HUES6 (cell line): ENCODE data around the gene LRRC74B.

Source experiments
- H3K27ac ChIP-seq: 2 replicates; pipeline ENCODE4 v1.7.0; 2013; ENCODE audit warnings: low read depth, mild to moderate bottlenecking, low read length, inconsistent platforms
- H3K27me3 ChIP-seq: 2 replicates; pipeline ENCODE4 v1.6.1; 2013; ENCODE audit warnings: low read length; ENCODE audit not compliant: control insufficient read depth, insufficient read depth
- H3K36me3 ChIP-seq: 2 replicates; pipeline ENCODE4 v1.6.1; 2013; ENCODE audit warnings: low read length; ENCODE audit not compliant: control insufficient read depth, insufficient read depth
- H3K4me1 ChIP-seq: 2 replicates; pipeline ENCODE4 v1.6.1; 2013; ENCODE audit warnings: low read length; ENCODE audit not compliant: control insufficient read depth, insufficient read depth
- H3K4me3 ChIP-seq: 2 replicates; pipeline ENCODE4 v1.5.1; 2013; ENCODE audit warnings: low read depth, low read length
- H3K9ac ChIP-seq: one replicate; pipeline ENCODE4 v1.6.1; 2013; ENCODE audit warnings: mild to moderate bottlenecking, low read length
- H3K9me3 ChIP-seq: 2 replicates; pipeline ENCODE4 v1.6.1; 2013; ENCODE audit warnings: low read depth, low read length; ENCODE audit not compliant: control insufficient read depth, insufficient read depth

Gene LRRC74B

GRCh38 chr22:21045585-21046294 lies at the start of gene LRRC74B:
TSS of gene LRRC74B (plus strand) at chr22:21045946. CDS start at chr22:21045987, 41 bp downstream.
- H3K36me3 ChIP-seq: no peaks in the 10 kb centered on the region
- peaks cover 13% of the 10 kb centered on the region for H3K4me1 ChIP-seq
- H3K9ac ChIP-seq: peak within 1 kb of the TSS; percentile 50
- H3K4me3 ChIP-seq: peak within 1 kb of the TSS; percentile 80
- no peak within 1 kb of the TSS for H3K27ac ChIP-seq
- peaks cover 7% of the 10 kb centered on the region; the same call in 1 of the 2 replicates for H3K27me3 ChIP-seq
- H3K9me3 ChIP-seq: no peaks in the 10 kb centered on the region

- Histone ChIP-seq H3K27me3 (no peaks in the 10 kb centered on the region), H3K9ac (no peak overlapping the region), H3K4me1 (peaks cover 5% of the 10 kb centered on the region; the same call in 1 of the 2 replicates), H3K36me3 (peaks cover 75% of the 10 kb centered on the region), H3K4me3 (no peak overlapping the region), H3K9me3 (no peaks in the 10 kb centered on the region), H3K27ac (no peak overlapping the region)
These were observed 49.7 kb upstream of the LRRC74B start for GRCh38 chr22:20996031-20996410.

- H3K4me3 ChIP-seq: no peak overlapping the region
- H3K9me3 ChIP-seq: no peaks in the 10 kb centered on the region
- peaks cover 67% of the 10 kb centered on the region for H3K36me3 ChIP-seq
- peaks cover 5% of the 10 kb centered on the region; the same call in 1 of the 2 replicates for H3K4me1 ChIP-seq
- no peak overlapping the region for H3K27ac ChIP-seq
- H3K9ac ChIP-seq: no peak overlapping the region
- no peaks in the 10 kb centered on the region for H3K27me3 ChIP-seq
These were observed 48.9 kb upstream of the LRRC74B start for GRCh38 chr22:20996598-20997535.

- no peak overlapping the region for H3K27ac ChIP-seq
- peaks cover 5% of the 10 kb centered on the region; the same call in 1 of the 2 replicates for H3K4me1 ChIP-seq
- no peaks in the 10 kb centered on the region for H3K27me3 ChIP-seq
- no peaks in the 10 kb centered on the region for H3K9me3 ChIP-seq
- no peak overlapping the region for H3K9ac ChIP-seq
- H3K36me3 ChIP-seq: peaks cover 58% of the 10 kb centered on the region
- no peak overlapping the region for H3K4me3 ChIP-seq
These were observed 48.0 kb upstream of the LRRC74B start for GRCh38 chr22:20997536-20998257.

- H3K27ac ChIP-seq: no peak overlapping the region
- no peak overlapping the region for H3K9ac ChIP-seq
- H3K4me1 ChIP-seq: peaks cover 10% of the 10 kb centered on the region
- peaks cover 49% of the 10 kb centered on the region for H3K36me3 ChIP-seq
- H3K9me3 ChIP-seq: no peaks in the 10 kb centered on the region
- H3K4me3 ChIP-seq: no peak overlapping the region
- no peaks in the 10 kb centered on the region for H3K27me3 ChIP-seq
These were observed 47.1 kb upstream of the LRRC74B start for GRCh38 chr22:20998411-20999336.

- H3K9me3 ChIP-seq: no peaks in the 10 kb centered on the region
- H3K27ac ChIP-seq: no peak overlapping the region
- no peaks in the 10 kb centered on the region for H3K27me3 ChIP-seq
- peaks cover 10% of the 10 kb centered on the region for H3K4me1 ChIP-seq
- no peak overlapping the region for H3K9ac ChIP-seq
- no peak overlapping the region for H3K4me3 ChIP-seq
- peaks cover 40% of the 10 kb centered on the region for H3K36me3 ChIP-seq
These were observed 46.2 kb upstream of the LRRC74B start for GRCh38 chr22:20999350-21000206.

- Histone ChIP-seq H3K27ac (no peak overlapping the region), H3K9ac (peak overlapping the region; percentile 95), H3K9me3 (no peaks in the 10 kb centered on the region), H3K27me3 (no peaks in the 10 kb centered on the region), H3K4me1 (peaks cover 10% of the 10 kb centered on the region), H3K4me3 (peak overlapping the region; percentile 83), H3K36me3 (peaks cover 40% of the 10 kb centered on the region)
These were observed 45.3 kb upstream of the LRRC74B start for GRCh38 chr22:21000207-21000986.

- H3K27me3 ChIP-seq: no peaks in the 10 kb centered on the region
- H3K4me1 ChIP-seq: peaks cover 10% of the 10 kb centered on the region
- peak overlapping the region; percentile 87 for H3K27ac ChIP-seq
- peak overlapping the region; percentile 95 for H3K9ac ChIP-seq
- peaks cover 34% of the 10 kb centered on the region for H3K36me3 ChIP-seq
- H3K9me3 ChIP-seq: no peaks in the 10 kb centered on the region
- H3K4me3 ChIP-seq: peak overlapping the region; percentile 83
These were observed 44.7 kb upstream of the LRRC74B start for GRCh38 chr22:21000987-21001600.
